Measurements from ENCODE around the gene NBAS. TPM values are rescaled to one million over a fixed set of nuclear protein-coding genes. Genes with fewer than 3 reads are reported as not detected.

NBAS gene
- total and polyA plus RNA-seq, 2 donors (not counting 3 experiments of a cell fraction or from before 2014, with no cell fraction given): 29.4 to 43.0 TPM

DNA sequence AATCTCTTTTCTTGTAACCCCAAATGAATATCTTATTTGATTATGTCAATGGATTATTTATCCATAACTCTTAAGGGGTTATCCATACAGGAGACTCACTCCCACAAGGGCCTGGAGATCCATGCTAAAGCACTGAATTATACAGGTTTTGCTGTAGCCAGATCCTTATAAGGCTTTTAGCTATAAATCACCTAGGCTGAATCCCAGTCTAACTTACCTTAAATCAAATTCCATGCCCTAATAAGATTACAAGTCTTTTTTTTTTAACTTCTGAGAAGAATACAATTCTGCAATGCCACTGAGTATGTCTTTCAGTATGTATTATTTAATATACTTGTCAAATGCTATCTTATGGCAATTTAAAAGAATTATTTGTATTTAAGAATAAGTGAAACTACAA, 340.5 kb downstream of the NBAS start:
- dilution Hi-C loops (cut with MboI; ENCODE audit: extremely low pct_ligation_motif_present, low sequenced_read_pairs) (no loop called here), intact Hi-C loops (cut with micrococcal nuclease) (loop anchor here (5.0 kb wide), 1 partner anchor 357 kb away; no protein-coding TSS in a partner anchor)
- POLR2A ChIA-PET: no interaction called here
- no peaks in the 10 kb centered on the region for H3K9me1 ChIP-seq (replicated peaks; ENCODE audit: control insufficient read depth, extremely low read depth, insufficient read depth, low read length)
- no peak overlapping the region for H3K9ac ChIP-seq (replicated peaks; ENCODE audit: extremely low read depth, insufficient read depth, low read length)
- no peaks in the 10 kb centered on the region for H3K9me3 ChIP-seq (replicated peaks; ENCODE audit: control insufficient read depth, insufficient read depth, low read length)
- CTCF ChIA-PET: no interaction called here
- H3K4me2 ChIP-seq (ENCODE audit: insufficient read depth, low read length): no peak overlapping the region
- H3K4me1 ChIP-seq (ENCODE audit: control insufficient read depth, extremely low read depth, insufficient read depth, low read length): peaks cover 17% of the 10 kb centered on the region
- no peak for TF ChIP-seq GATA2 (IDR thresholded peaks at IDR 0.05; ENCODE audit: insufficient read depth, insufficient read length, low read depth, low read length)
- TF ChIP-seq POLR2AphosphoS5 (IDR thresholded peaks at IDR 0.05; ENCODE audit: insufficient read depth, low read depth, low read length): no peak
- no peak for TF ChIP-seq JUN (IDR thresholded peaks at IDR 0.05; ENCODE audit: borderline replicate concordance, insufficient read depth, insufficient read length, low read depth)
- TF ChIP-seq FOS (IDR thresholded peaks at IDR 0.05; ENCODE audit: borderline replicate concordance, insufficient read depth, low read length): no peak
- no peak for TF ChIP-seq POLR2A (IDR thresholded peaks at IDR 0.05; ENCODE audit: low read depth, low read length)
- no peak for TF ChIP-seq MAX (IDR thresholded peaks at IDR 0.05; ENCODE audit: insufficient read depth, insufficient read length)
- no peak for TF ChIP-seq EZH2 (IDR thresholded peaks at IDR 0.05; ENCODE audit: borderline replicate concordance, low read depth, low read length, severe bottlenecking)
- TF ChIP-seq, protein P1, sequence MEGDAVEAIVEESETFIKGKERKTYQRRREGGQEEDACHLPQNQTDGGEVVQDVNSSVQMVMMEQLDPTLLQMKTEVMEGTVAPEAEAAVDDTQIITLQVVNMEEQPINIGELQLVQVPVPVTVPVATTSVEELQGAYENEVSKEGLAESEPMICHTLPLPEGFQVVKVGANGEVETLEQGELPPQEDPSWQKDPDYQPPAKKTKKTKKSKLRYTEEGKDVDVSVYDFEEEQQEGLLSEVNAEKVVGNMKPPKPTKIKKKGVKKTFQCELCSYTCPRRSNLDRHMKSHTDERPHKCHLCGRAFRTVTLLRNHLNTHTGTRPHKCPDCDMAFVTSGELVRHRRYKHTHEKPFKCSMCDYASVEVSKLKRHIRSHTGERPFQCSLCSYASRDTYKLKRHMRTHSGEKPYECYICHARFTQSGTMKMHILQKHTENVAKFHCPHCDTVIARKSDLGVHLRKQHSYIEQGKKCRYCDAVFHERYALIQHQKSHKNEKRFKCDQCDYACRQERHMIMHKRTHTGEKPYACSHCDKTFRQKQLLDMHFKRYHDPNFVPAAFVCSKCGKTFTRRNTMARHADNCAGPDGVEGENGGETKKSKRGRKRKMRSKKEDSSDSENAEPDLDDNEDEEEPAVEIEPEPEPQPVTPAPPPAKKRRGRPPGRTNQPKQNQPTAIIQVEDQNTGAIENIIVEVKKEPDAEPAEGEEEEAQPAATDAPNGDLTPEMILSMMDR (IDR thresholded peaks at IDR 0.05; ENCODE audit: extremely low read depth in 1 of 2, insufficient read depth in 1 of 2, low read depth in 1 of 2, low read length in 2 of 2): no peak
- no peak for TF ChIP-seq MYC (IDR thresholded peaks at IDR 0.05; ENCODE audit: low read depth, low read length)
- H3K36me3 ChIP-seq (ENCODE audit: control insufficient read depth in 2 of 2, extremely low read depth in 1 of 2, insufficient read depth in 2 of 2, low read length in 2 of 2): peaks cover 0 to 5% of the 10 kb centered on the region in 2 experiments
- FAIRE-seq: no peak
- H3K27me3 ChIP-seq (ENCODE audit: control insufficient read depth in 2 of 2, insufficient read depth in 2 of 2, low read length in 2 of 2): no peaks in the 10 kb centered on the region
- H4K20me1 ChIP-seq (replicated peaks; ENCODE audit: control insufficient read depth, extremely low read depth, insufficient read depth, low read length): no peaks in the 10 kb centered on the region
- no peak for DNase-seq (ENCODE audit: low read depth, low spot score)
- H3K79me2 ChIP-seq (ENCODE audit: control insufficient read depth, insufficient read depth, low read length): no peaks in the 10 kb centered on the region
- H2AFZ ChIP-seq (ENCODE audit: low read depth, low read length): no peak overlapping the region
- H3K27ac ChIP-seq (ENCODE audit: insufficient read depth, low read depth, low read length): no peak overlapping the region
- no TSS peak for BruUV-seq (replicated peaks)
- no peak overlapping the region for H3K4me3 ChIP-seq (replicated peaks in 1 of 3; ENCODE audit: insufficient read depth in 1 of 3, low read depth in 1 of 3, low read length in 3 of 3)

Measured in endothelial cell of umbilical vein (primary cell).